Activated CD8-positive, alpha-beta T cell treated with anti-CD3 and anti-CD28 coated beads, Interleukin-2, amount 10 ng/mL, durations not matched to agents 7 days and 5 days (primary cell): ENCODE results near the gene TMEM109. TPM values are rescaled to one million over a fixed set of nuclear protein-coding genes. Genes with fewer than 3 reads are reported as not detected.

Experiments used
- ATAC-seq: fragments of 150-1000 bp; cut with Tn5 transposase; one replicate; pipeline ENCODE4 v1.10.0; 2021; ENCODE audit warnings: moderate library complexity
- CTCF ChIA-PET: fragments of 350-600 bp; sonication (Branson Sonifier 250); formaldehyde crosslinking; loops from one replicate; lab custom pipeline; 2021; ENCODE audit warnings: antibody characterized with exemption; lab: Charles Lee
- POLR2A ChIA-PET: fragments of 350-600 bp; sonication (Branson Sonifier 250); formaldehyde crosslinking; loops from one replicate; lab custom pipeline; 2021; ENCODE audit warnings: antibody characterized with exemption; lab: Charles Lee
- DNase-seq: peaks from one replicate; pipeline ENCODE4 v3.0.0-alpha.2; 2020
- H3K27ac Mint-ChIP-seq: one replicate; pipeline ENCODE4 v1.8.0; 2021; ENCODE audit warnings: mild to moderate bottlenecking, mixed read lengths
- H3K27me3 Mint-ChIP-seq: one replicate; pipeline ENCODE4 v1.8.0; 2021; ENCODE audit warnings: low read depth, mixed read lengths
- H3K36me3 Mint-ChIP-seq: one replicate; pipeline ENCODE4 v1.8.0; 2021; ENCODE audit warnings: low read depth, mixed read lengths
- H3K4me1 Mint-ChIP-seq: one replicate; pipeline ENCODE4 v1.8.0; 2021; ENCODE audit warnings: low read depth, mixed read lengths
- H3K4me3 Mint-ChIP-seq: one replicate; pipeline ENCODE4 v1.8.0; 2021; ENCODE audit warnings: mild to moderate bottlenecking, mixed read lengths
- H3K9me3 Mint-ChIP-seq: one replicate; pipeline ENCODE4 v1.8.0; 2022; ENCODE audit warnings: mixed read lengths; ENCODE audit not compliant: insufficient read depth
- total RNA-seq, 2 experiments: library from RNA; stranded (reverse); gene quantifications; one replicate each; pipeline ENCODE4 v1.2.3, GENCODE V29; 2021

TMEM109 gene
- total RNA-seq, 2 experiments from 2014 or later: 136 to 139 TPM

- no peak for ATAC-seq
- H3K27me3 Mint-ChIP-seq: no peaks in the 10 kb centered on the region
- POLR2A ChIA-PET: no interaction called here
These were observed 33.9 kb upstream of the TMEM109 start for GRCh38 chr11:60879971-60880588.

GRCh38 chr11:60880643-60881282 lies 33.2 kb upstream of the TMEM109 start:
- peaks cover 33% of the 10 kb centered on the region for H3K36me3 Mint-ChIP-seq
- H3K27me3 Mint-ChIP-seq: no peaks in the 10 kb centered on the region
- DNase-seq (no peak), ATAC-seq (no peak)
- POLR2A ChIA-PET: no interaction called here
- CTCF ChIA-PET: interaction anchor here (0.8 to 12.9 kb wide), 2 partner anchors 30 to 46 kb away, joined by 3 to 610 read pairs; partner anchors contain the start of gene CCDC86
- H3K27ac Mint-ChIP-seq: peak overlapping the region; percentile 16
- no peaks in the 10 kb centered on the region for H3K9me3 Mint-ChIP-seq
- H3K4me1 Mint-ChIP-seq: peaks cover 17% of the 10 kb centered on the region
- H3K4me3 Mint-ChIP-seq: no peak overlapping the region

More at GRCh38 chr11:60879971-60880588, 33.9 kb upstream of the TMEM109 start:
- no peak overlapping the region for H3K4me3 Mint-ChIP-seq
- H3K9me3 Mint-ChIP-seq: no peaks in the 10 kb centered on the region
- DNase-seq: no peak
- H3K4me1 Mint-ChIP-seq: peaks cover 17% of the 10 kb centered on the region
- H3K27ac Mint-ChIP-seq: no peak overlapping the region
- CTCF ChIA-PET: interaction anchor here (0.8 to 12.9 kb wide), 2 partner anchors 29 to 45 kb away, joined by 3 to 610 read pairs; partner anchors contain the start of gene CCDC86
- H3K36me3 Mint-ChIP-seq: peaks cover 27% of the 10 kb centered on the region

GRCh38 chr11:60887556-60887955 lies 26.4 kb upstream of the TMEM109 start:
- Mint-ChIP-seq H3K27ac (no peak overlapping the region), H3K4me1 (peaks cover 9% of the 10 kb centered on the region), H3K4me3 (no peak overlapping the region), H3K27me3 (no peaks in the 10 kb centered on the region), H3K9me3 (no peaks in the 10 kb centered on the region), H3K36me3 (peaks cover 34% of the 10 kb centered on the region)
- ChIA-PET POLR2A (interaction anchor here (1.0 to 1.3 kb wide), 5 partner anchors 21 to 112 kb away, joined by 3 to 7 read pairs (median 3); no protein-coding TSS in a partner anchor), CTCF (interaction anchor here (0.7 to 12.9 kb wide), 29 partner anchors 10 to 300 kb away, joined by 3 to 610 read pairs (median 6); partner anchors contain the start of genes CCDC86, PRPF19, PTGDR2 and ZP1)
- ATAC-seq (peak; percentile 99), DNase-seq (peak; percentile 79)

- Mint-ChIP-seq H3K27ac (peak overlapping the region; percentile 51), H3K36me3 (peaks cover 41% of the 10 kb centered on the region), H3K4me1 (peaks cover 9% of the 10 kb centered on the region), H3K4me3 (no peak overlapping the region), H3K27me3 (no peaks in the 10 kb centered on the region), H3K9me3 (no peaks in the 10 kb centered on the region)
- DNase-seq (no peak), ATAC-seq (no peak)
- CTCF ChIA-PET: interaction anchor here (1.0 to 12.9 kb wide), 5 partner anchors 8 to 115 kb away, joined by 3 to 610 read pairs (median 61); partner anchors contain the start of genes CCDC86 and ZP1
- POLR2A ChIA-PET: interaction anchor here (1.2 kb wide), 1 partner anchor 59 kb away, joined by 4 read pairs; no protein-coding TSS in a partner anchor
These were observed 24.1 kb upstream of the TMEM109 start for GRCh38 chr11:60889869-60890311.

GRCh38 chr11:60890696-60891095 lies 23.3 kb upstream of the TMEM109 start:
- H3K9me3 Mint-ChIP-seq: no peaks in the 10 kb centered on the region
- DNase-seq (no peak), ATAC-seq (no peak)
- H3K27me3 Mint-ChIP-seq: no peaks in the 10 kb centered on the region
- no peak overlapping the region for H3K27ac Mint-ChIP-seq
- H3K4me3 Mint-ChIP-seq: no peak overlapping the region
- peaks cover 9% of the 10 kb centered on the region for H3K4me1 Mint-ChIP-seq
- ChIA-PET POLR2A (interaction anchor here (1.2 kb wide), 1 partner anchor 14 kb away, joined by 5 read pairs; no protein-coding TSS in a partner anchor), CTCF (interaction anchor here (0.6 to 12.9 kb wide), 5 partner anchors 7 to 115 kb away, joined by 4 to 610 read pairs (median 61); partner anchors contain the start of genes CCDC86 and ZP1)
- peaks cover 41% of the 10 kb centered on the region for H3K36me3 Mint-ChIP-seq

- DNase-seq (no peak), ATAC-seq (no peak)
- no peaks in the 10 kb centered on the region for H3K9me3 Mint-ChIP-seq
- no peak overlapping the region for H3K4me3 Mint-ChIP-seq
- H3K4me1 Mint-ChIP-seq: peaks cover 6% of the 10 kb centered on the region
- CTCF ChIA-PET: interaction anchor here (0.6 to 12.9 kb wide), 5 partner anchors 7 to 107 kb away, joined by 3 to 610 read pairs (median 61); partner anchors contain the start of genes CCDC86 and ZP1
- POLR2A ChIA-PET: interaction anchor here (1.2 kb wide), 1 partner anchor 14 kb away, joined by 5 read pairs; no protein-coding TSS in a partner anchor
- no peak overlapping the region for H3K27ac Mint-ChIP-seq
- peaks cover 42% of the 10 kb centered on the region for H3K36me3 Mint-ChIP-seq
- no peaks in the 10 kb centered on the region for H3K27me3 Mint-ChIP-seq
These were observed 22.7 kb upstream of the TMEM109 start for GRCh38 chr11:60891103-60891741.

GRCh38 chr11:60895687-60896086 lies 18.3 kb upstream of the TMEM109 start:
- Mint-ChIP-seq H3K4me3 (no peak overlapping the region), H3K36me3 (peaks cover 65% of the 10 kb centered on the region), H3K27ac (no peak overlapping the region), H3K27me3 (no peaks in the 10 kb centered on the region), H3K4me1 (no peaks in the 10 kb centered on the region), H3K9me3 (no peaks in the 10 kb centered on the region)
- no peak for DNase-seq
- ChIA-PET CTCF (interaction anchor here (0.6 to 9.2 kb wide), 5 partner anchors 6 to 1758 kb away, joined by 3 to 187 read pairs (median 5); no protein-coding TSS in a partner anchor), POLR2A (no interaction called here)
- ATAC-seq: no peak

GRCh38 chr11:60897496-60897895 lies 16.5 kb upstream of the TMEM109 start:
- ChIA-PET POLR2A (no interaction called here), CTCF (interaction anchor here (2.9 to 9.2 kb wide), 3 partner anchors 8 to 63 kb away, joined by 27 to 187 read pairs (median 61); partner anchors contain the start of gene TMEM109)
- DNase-seq (no peak), ATAC-seq (no peak)
- no peaks in the 10 kb centered on the region for H3K9me3 Mint-ChIP-seq
- H3K27ac Mint-ChIP-seq: no peak overlapping the region
- no peak overlapping the region for H3K4me3 Mint-ChIP-seq
- H3K36me3 Mint-ChIP-seq: peaks cover 71% of the 10 kb centered on the region
- H3K27me3 Mint-ChIP-seq: no peaks in the 10 kb centered on the region
- peaks cover 2% of the 10 kb centered on the region for H3K4me1 Mint-ChIP-seq

- H3K27me3 Mint-ChIP-seq: no peaks in the 10 kb centered on the region
- peak; percentile 73 for ATAC-seq
- no peaks in the 10 kb centered on the region for H3K9me3 Mint-ChIP-seq
- no peak overlapping the region for H3K4me3 Mint-ChIP-seq
- ChIA-PET POLR2A (interaction anchor here (0.8 kb wide), 1 partner anchor 29 kb away, joined by 3 read pairs; no protein-coding TSS in a partner anchor), CTCF (interaction anchor here (0.6 to 9.2 kb wide), 29 partner anchors 8 to 288 kb away, joined by 3 to 187 read pairs (median 4); partner anchors contain the start of genes CCDC86 and TMEM109)
- no peak overlapping the region for H3K27ac Mint-ChIP-seq
- H3K4me1 Mint-ChIP-seq: peaks cover 19% of the 10 kb centered on the region
- peak; percentile 50 for DNase-seq
- peaks cover 79% of the 10 kb centered on the region for H3K36me3 Mint-ChIP-seq
These were observed 14.7 kb upstream of the TMEM109 start for GRCh38 chr11:60899046-60899936.

GRCh38 chr11:60899977-60900376 lies 14.0 kb upstream of the TMEM109 start:
- Mint-ChIP-seq H3K4me1 (peaks cover 23% of the 10 kb centered on the region), H3K4me3 (no peak overlapping the region)
- POLR2A ChIA-PET: interaction anchor here (0.8 kb wide), 1 partner anchor 29 kb away, joined by 3 read pairs; no protein-coding TSS in a partner anchor

More at GRCh38 chr11:60899977-60900376, 14.0 kb upstream of the TMEM109 start:
- no peak overlapping the region for H3K27ac Mint-ChIP-seq
- ATAC-seq (no peak), DNase-seq (no peak)
- no peaks in the 10 kb centered on the region for H3K9me3 Mint-ChIP-seq
- H3K36me3 Mint-ChIP-seq: peaks cover 78% of the 10 kb centered on the region
- CTCF ChIA-PET: interaction anchor here (0.6 to 9.2 kb wide), 27 partner anchors 8 to 258 kb away, joined by 3 to 187 read pairs (median 5); partner anchors contain the start of genes CCDC86 and TMEM109
- H3K27me3 Mint-ChIP-seq: no peaks in the 10 kb centered on the region
